Peyer's patch (tissue), 4 donors: Measurements from ENCODE around the gene MCF2.
"Not testable (repeated sequence)": the region's sequence is repeated elsewhere in the genome, so short reads cannot be mapped to it uniquely, and the experiment has no call there.

Experiments
- POLR2A ChIP-seq, 2 donors: fragments of 450-650 bp; IDR thresholded peaks; one replicate each; pipeline ENCODE4 v1.5.1; 2017; ENCODE audit warnings: antibody characterized with exemption in 2 of 2, mild to moderate bottlenecking in 2 of 2, moderate library complexity in 2 of 2
- TF ChIP-seq, protein P1 (sequence below), 6 experiments: fragments of 450-650 bp in 4 of 6; fragments of 200-600 bp in 2 of 6; sonication (generic) in 1 of 6; IDR thresholded peaks; one replicate each; pipeline ENCODE4 v1.5.1; 2017 to 2019; ENCODE audit warnings: antibody characterized with exemption in 6 of 6, mild to moderate bottlenecking in 3 of 6, moderate library complexity in 1 of 6

DNA sequence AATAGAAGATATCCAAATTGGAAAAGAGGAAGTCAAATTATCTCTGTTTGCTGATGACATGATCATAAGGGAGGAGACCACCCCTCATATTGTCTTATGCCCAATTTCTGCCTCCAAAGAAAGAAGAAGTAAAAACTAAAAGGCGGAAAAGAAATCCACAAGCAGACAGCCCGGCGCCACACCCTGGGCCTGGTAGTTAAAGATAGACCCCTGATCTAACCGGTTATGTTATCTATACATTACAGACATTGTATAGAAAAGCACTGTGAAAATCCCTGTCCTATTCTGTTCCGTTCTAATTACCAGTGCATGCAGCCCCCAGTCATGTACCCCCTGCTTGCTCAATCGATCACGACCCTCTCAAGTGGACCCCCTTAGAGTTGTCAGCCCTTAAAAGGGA, 22.8 kb downstream of the MCF2 start:
- TF ChIP-seq, protein P1, sequence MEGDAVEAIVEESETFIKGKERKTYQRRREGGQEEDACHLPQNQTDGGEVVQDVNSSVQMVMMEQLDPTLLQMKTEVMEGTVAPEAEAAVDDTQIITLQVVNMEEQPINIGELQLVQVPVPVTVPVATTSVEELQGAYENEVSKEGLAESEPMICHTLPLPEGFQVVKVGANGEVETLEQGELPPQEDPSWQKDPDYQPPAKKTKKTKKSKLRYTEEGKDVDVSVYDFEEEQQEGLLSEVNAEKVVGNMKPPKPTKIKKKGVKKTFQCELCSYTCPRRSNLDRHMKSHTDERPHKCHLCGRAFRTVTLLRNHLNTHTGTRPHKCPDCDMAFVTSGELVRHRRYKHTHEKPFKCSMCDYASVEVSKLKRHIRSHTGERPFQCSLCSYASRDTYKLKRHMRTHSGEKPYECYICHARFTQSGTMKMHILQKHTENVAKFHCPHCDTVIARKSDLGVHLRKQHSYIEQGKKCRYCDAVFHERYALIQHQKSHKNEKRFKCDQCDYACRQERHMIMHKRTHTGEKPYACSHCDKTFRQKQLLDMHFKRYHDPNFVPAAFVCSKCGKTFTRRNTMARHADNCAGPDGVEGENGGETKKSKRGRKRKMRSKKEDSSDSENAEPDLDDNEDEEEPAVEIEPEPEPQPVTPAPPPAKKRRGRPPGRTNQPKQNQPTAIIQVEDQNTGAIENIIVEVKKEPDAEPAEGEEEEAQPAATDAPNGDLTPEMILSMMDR (IDR thresholded peaks at IDR 0.05), result not testable (repeated sequence)
- not testable (repeated sequence) for TF ChIP-seq POLR2A (IDR thresholded peaks at IDR 0.05)
